GM23338 (cell line): ENCODE data around the gene PBX3. TPM values are rescaled to one million over a fixed set of nuclear protein-coding genes. Genes with fewer than 3 reads are reported as not detected.

Experiments used
- CREB1 ChIP-seq: fragments of 250-450 bp; sonication (Bioruptor Pico); IDR thresholded peaks from 2 replicates; pipeline ENCODE4 v1.5.0; 2020; ENCODE audit warnings: low read depth, mild to moderate bottlenecking, moderate library complexity
- EZH2 ChIP-seq: fragments of 200-600 bp; sonication (generic); IDR thresholded peaks from one replicate; pipeline ENCODE4 v1.8.0; 2017; ENCODE audit warnings: antibody characterized with exemption, mild to moderate bottlenecking, low read depth; ENCODE audit not compliant: unreplicated experiment
- JUNB ChIP-seq: IDR thresholded peaks from one replicate; pipeline ENCODE4 v1.6.1; 2016; ENCODE audit warnings: antibody characterized with exemption; ENCODE audit not compliant: unreplicated experiment
- NANOG ChIP-seq: IDR thresholded peaks from 2 replicates; pipeline ENCODE4 v1.6.1; 2016; ENCODE audit warnings: antibody characterized with exemption, borderline replicate concordance
- POLR2AphosphoS5 ChIP-seq: IDR thresholded peaks from 2 replicates; pipeline ENCODE4 v1.6.1; 2016; ENCODE audit warnings: antibody characterized with exemption, low read depth
- STAT1 ChIP-seq: IDR thresholded peaks from one replicate; pipeline ENCODE4 v1.6.1; 2016; ENCODE audit warnings: antibody characterized with exemption; ENCODE audit not compliant: unreplicated experiment
- polyA plus RNA-seq: library from polyadenylated mRNA; unstranded; fragments of >200 nt; fragmentation: Nextera tagmentation; extraction: Ambion mirVana; gene quantifications from 2 replicates; pipeline ENCODE4 v1.2.1, GENCODE V29; 2016
- total RNA-seq: library from RNA; depleted of rRNA; stranded (reverse); fragments of >200 nt; shearing (Covaris generic); gene quantifications from 2 replicates; pipeline ENCODE4 v1.2.3, GENCODE V29; 2014
- TF ChIP-seq, protein P1 (sequence below): fragments of 250-450 bp; sonication (Bioruptor Pico); IDR thresholded peaks from 2 replicates; pipeline ENCODE4 v1.5.0; 2020; ENCODE audit warnings: mild to moderate bottlenecking, moderate library complexity
- TF ChIP-seq, protein P2 (sequence below): IDR thresholded peaks from one replicate; pipeline ENCODE4 v1.6.1; 2018; ENCODE audit warnings: antibody characterized with exemption; ENCODE audit not compliant: unreplicated experiment
- TF ChIP-seq, protein P3 (sequence below): IDR thresholded peaks from 2 replicates; pipeline ENCODE4 v1.6.1; 2016; ENCODE audit warnings: antibody characterized with exemption

PBX3 gene
- total and polyA plus RNA-seq, 2 experiments from 2014 or later, result 28.9 to 50.5 TPM

DNA sequence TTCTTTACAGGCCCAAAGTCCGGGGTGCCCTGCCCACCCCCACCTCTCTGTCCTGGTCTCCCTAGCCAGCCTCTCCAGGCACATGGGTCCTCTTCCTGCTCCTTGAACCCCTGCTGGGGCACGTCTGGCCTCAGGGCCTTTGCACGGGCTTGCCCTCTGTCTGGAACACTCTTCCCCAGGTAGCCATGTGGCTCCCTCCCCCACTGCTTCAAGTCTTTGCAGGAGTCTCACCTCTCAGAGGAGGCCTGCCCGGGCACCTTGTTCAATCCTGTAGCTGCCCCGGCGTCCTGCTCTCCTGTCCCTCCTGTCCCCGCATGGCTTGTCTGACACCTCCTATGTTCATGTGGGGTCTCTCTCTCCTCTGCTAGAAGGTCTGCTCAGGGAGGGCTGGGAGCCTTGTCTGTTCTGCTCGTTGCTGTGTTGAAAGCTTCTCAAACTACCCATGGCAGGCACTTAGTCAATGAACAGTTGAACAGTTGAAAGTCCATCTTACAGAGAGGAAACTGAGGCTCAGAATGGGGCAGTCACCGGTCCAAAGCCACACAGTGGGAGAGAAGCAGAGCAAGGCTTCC, 241.4 kb downstream of the PBX3 start (continued):
- TF ChIP-seq, protein P1, sequence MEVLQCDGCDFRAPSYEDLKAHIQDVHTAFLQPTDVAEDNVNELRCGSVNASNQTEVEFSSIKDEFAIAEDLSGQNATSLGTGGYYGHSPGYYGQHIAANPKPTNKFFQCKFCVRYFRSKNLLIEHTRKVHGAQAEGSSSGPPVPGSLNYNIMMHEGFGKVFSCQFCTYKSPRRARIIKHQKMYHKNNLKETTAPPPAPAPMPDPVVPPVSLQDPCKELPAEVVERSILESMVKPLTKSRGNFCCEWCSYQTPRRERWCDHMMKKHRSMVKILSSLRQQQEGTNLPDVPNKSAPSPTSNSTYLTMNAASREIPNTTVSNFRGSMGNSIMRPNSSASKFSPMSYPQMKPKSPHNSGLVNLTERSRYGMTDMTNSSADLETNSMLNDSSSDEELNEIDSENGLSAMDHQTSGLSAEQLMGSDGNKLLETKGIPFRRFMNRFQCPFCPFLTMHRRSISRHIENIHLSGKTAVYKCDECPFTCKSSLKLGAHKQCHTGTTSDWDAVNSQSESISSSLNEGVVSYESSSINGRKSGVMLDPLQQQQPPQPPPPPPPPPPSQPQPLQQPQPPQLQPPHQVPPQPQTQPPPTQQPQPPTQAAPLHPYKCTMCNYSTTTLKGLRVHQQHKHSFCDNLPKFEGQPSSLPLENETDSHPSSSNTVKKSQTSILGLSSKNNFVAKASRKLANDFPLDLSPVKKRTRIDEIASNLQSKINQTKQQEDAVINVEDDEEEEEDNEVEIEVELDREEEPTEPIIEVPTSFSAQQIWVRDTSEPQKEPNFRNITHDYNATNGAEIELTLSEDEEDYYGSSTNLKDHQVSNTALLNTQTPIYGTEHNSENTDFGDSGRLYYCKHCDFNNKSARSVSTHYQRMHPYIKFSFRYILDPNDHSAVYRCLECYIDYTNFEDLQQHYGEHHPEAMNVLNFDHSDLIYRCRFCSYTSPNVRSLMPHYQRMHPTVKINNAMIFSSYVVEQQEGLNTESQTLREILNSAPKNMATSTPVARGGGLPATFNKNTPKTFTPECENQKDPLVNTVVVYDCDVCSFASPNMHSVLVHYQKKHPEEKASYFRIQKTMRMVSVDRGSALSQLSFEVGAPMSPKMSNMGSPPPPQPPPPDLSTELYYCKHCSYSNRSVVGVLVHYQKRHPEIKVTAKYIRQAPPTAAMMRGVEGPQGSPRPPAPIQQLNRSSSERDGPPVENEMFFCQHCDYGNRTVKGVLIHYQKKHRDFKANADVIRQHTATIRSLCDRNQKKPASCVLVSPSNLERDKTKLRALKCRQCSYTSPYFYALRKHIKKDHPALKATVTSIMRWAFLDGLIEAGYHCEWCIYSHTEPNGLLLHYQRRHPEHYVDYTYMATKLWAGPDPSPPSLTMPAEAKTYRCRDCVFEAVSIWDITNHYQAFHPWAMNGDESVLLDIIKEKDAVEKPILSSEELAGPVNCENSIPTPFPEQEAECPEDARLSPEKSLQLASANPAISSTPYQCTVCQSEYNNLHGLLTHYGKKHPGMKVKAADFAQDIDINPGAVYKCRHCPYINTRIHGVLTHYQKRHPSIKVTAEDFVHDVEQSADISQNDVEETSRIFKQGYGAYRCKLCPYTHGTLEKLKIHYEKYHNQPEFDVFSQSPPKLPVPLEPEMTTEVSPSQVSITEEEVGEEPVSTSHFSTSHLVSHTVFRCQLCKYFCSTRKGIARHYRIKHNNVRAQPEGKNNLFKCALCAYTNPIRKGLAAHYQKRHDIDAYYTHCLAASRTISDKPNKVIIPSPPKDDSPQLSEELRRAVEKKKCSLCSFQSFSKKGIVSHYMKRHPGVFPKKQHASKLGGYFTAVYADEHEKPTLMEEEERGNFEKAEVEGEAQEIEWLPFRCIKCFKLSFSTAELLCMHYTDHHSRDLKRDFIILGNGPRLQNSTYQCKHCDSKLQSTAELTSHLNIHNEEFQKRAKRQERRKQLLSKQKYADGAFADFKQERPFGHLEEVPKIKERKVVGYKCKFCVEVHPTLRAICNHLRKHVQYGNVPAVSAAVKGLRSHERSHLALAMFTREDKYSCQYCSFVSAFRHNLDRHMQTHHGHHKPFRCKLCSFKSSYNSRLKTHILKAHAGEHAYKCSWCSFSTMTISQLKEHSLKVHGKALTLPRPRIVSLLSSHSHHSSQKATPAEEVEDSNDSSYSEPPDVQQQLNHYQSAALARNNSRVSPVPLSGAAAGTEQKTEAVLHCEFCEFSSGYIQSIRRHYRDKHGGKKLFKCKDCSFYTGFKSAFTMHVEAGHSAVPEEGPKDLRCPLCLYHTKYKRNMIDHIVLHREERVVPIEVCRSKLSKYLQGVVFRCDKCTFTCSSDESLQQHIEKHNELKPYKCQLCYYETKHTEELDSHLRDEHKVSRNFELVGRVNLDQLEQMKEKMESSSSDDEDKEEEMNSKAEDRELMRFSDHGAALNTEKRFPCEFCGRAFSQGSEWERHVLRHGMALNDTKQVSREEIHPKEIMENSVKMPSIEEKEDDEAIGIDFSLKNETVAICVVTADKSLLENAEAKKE (CRISPR knock-in tag), result no peak
- TF ChIP-seq NANOG (no peak), POLR2AphosphoS5 (no peak), STAT1 (no peak), EZH2 (no peak), JUNB (no peak), CREB1 (CRISPR knock-in tag) (no peak)
- TF ChIP-seq, protein P2, sequence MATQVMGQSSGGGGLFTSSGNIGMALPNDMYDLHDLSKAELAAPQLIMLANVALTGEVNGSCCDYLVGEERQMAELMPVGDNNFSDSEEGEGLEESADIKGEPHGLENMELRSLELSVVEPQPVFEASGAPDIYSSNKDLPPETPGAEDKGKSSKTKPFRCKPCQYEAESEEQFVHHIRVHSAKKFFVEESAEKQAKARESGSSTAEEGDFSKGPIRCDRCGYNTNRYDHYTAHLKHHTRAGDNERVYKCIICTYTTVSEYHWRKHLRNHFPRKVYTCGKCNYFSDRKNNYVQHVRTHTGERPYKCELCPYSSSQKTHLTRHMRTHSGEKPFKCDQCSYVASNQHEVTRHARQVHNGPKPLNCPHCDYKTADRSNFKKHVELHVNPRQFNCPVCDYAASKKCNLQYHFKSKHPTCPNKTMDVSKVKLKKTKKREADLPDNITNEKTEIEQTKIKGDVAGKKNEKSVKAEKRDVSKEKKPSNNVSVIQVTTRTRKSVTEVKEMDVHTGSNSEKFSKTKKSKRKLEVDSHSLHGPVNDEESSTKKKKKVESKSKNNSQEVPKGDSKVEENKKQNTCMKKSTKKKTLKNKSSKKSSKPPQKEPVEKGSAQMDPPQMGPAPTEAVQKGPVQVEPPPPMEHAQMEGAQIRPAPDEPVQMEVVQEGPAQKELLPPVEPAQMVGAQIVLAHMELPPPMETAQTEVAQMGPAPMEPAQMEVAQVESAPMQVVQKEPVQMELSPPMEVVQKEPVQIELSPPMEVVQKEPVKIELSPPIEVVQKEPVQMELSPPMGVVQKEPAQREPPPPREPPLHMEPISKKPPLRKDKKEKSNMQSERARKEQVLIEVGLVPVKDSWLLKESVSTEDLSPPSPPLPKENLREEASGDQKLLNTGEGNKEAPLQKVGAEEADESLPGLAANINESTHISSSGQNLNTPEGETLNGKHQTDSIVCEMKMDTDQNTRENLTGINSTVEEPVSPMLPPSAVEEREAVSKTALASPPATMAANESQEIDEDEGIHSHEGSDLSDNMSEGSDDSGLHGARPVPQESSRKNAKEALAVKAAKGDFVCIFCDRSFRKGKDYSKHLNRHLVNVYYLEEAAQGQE, result no peak
- TF ChIP-seq, protein P3, sequence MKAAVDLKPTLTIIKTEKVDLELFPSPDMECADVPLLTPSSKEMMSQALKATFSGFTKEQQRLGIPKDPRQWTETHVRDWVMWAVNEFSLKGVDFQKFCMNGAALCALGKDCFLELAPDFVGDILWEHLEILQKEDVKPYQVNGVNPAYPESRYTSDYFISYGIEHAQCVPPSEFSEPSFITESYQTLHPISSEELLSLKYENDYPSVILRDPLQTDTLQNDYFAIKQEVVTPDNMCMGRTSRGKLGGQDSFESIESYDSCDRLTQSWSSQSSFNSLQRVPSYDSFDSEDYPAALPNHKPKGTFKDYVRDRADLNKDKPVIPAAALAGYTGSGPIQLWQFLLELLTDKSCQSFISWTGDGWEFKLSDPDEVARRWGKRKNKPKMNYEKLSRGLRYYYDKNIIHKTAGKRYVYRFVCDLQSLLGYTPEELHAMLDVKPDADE, result no peak
